ENCODE measurements around the gene CCL4L2.
"Not testable (repeated sequence)": the region's sequence is repeated elsewhere in the genome, so short reads cannot be mapped to it uniquely, and the experiment has no call there.

Gene CCL4L2

DNA sequence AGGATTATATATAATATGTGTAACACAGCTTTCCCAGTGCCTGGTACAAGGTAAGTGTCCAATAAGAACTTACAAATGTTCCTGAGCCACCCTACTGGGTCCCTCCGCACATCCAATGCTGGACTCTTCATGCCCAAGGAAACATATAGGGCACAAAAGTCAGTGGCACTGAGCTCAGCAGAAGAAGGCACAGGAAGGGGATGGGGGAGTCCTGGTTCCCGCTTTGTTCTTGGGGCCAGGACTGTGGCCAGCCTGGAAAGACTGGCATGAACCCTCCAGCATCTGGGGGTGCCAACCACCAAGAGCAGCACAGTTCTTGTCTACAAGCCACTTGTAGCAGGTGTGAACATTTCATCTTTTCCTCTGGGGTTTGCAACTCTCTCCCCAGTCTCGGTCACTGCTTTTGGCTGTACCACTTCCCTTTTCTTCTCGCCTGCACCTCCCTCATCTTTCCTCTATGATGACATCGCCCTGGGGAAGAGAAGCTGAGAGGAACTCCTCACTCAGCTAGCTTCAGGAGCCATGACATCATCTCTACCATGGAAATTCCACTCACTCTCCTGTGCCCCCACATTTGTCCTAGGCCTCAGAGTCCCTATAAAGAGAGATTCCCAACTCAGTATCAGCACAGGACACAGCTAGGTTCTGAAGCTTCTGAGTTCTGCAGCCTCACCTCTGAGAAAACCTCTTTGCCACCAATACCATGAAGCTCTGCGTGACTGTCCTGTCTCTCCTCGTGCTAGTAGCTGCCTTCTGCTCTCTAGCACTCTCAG lies at the start of gene CCL4L2:
Gene CCL4L2, plus strand, starts transcription at position 625 of the 773 bp plus-strand sequence.
- H3K27ac ChIP-seq (ENCODE audit: low read depth, low read length); H3K27me3 ChIP-seq (ENCODE audit: control insufficient read depth, low read length); H4K20me1 ChIP-seq (ENCODE audit: control insufficient read depth, insufficient read depth, low read depth, low read length); H3K9me2 ChIP-seq (replicated peaks; ENCODE audit: control insufficient read depth, low read length); H3K9me3 ChIP-seq (ENCODE audit: control insufficient read depth, insufficient read depth, low read length); H3F3A ChIP-seq (ENCODE audit: control insufficient read depth, insufficient read depth); H3K79me2 ChIP-seq (ENCODE audit: control insufficient read depth, low read length); H3K36me3 ChIP-seq (ENCODE audit: control insufficient read depth, low read length): not testable (repeated sequence)
- H3K4me3 ChIP-seq (ENCODE audit: low read length) = 0 out of 2 replicates have a peak within 1 kb of the TSS, but pooled peaks have one; percentile 6
- peaks cover 46% of the 10 kb centered on the region for H3K4me1 ChIP-seq (ENCODE audit: control insufficient read depth, low read length)
- peak within 1 kb of the TSS; percentile 45 for H3K4me2 ChIP-seq (ENCODE audit: low read length)

DNA sequence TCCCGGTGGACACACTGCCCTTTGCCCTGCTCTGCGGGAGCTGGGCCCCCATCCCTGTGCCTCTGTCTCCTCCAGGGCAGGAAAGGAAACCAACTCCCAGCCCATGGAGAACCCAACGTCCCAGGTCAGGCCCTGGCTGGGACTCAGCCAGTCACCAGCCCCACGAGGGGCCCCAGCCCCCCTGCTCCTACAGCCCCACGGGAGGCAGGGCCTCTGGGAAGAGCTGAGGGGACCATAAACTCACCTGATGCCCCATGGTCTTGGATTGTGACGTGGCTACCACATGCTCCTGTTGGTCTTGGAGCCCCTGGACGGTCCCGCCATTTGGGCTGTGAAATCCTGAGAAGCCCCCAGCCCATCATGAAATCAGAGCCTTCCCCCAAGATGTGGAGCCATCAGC lies 42.0 kb upstream of the CCL4L2 start:
- H3K27me3 ChIP-seq (ENCODE audit: control insufficient read depth, low read length); H3F3A ChIP-seq (ENCODE audit: control insufficient read depth, insufficient read depth); H3K4me3 ChIP-seq (ENCODE audit: low read length); H3K4me1 ChIP-seq (ENCODE audit: control insufficient read depth, low read length); H4K20me1 ChIP-seq (ENCODE audit: control insufficient read depth, insufficient read depth, low read depth, low read length); H3K4me2 ChIP-seq (ENCODE audit: low read length); H3K36me3 ChIP-seq (ENCODE audit: control insufficient read depth, low read length); H3K79me2 ChIP-seq (ENCODE audit: control insufficient read depth, low read length); H3K27ac ChIP-seq (ENCODE audit: low read depth, low read length); H3K9me2 ChIP-seq (replicated peaks; ENCODE audit: control insufficient read depth, low read length); H3K9me3 ChIP-seq (ENCODE audit: control insufficient read depth, insufficient read depth, low read length): not testable (repeated sequence)

DNA sequence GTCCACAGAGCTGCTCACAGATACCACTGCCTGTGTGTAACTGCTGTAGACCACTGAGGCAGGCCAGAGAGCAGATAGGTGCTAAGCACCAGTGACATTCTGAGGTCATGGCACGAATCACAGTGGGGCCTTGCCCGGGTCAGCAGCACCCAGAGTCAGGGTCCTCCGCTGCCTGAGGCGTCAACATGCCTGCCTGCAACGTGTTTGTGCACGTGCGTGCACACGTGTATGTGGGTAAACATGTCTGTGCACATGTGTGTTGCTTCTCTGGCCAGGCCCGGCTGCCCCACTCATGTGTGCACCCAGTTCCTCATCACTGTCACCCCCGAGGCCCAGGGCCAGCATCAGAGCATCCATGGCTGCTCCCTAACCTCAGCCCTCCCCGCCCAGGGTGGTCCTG lies 34.3 kb upstream of the CCL4L2 start, which contains the start of gene TBC1D3B:
Gene TBC1D3B, minus strand, starts transcription at position 101 of the 400 bp plus-strand sequence. CDS start 1,586 bp downstream, outside the sequence.
- not testable (repeated sequence) for H4K20me1 ChIP-seq (ENCODE audit: control insufficient read depth, insufficient read depth, low read depth, low read length); H3K4me1 ChIP-seq (ENCODE audit: control insufficient read depth, low read length); H3K36me3 ChIP-seq (ENCODE audit: control insufficient read depth, low read length); H3K27me3 ChIP-seq (ENCODE audit: control insufficient read depth, low read length); H3K4me3 ChIP-seq (ENCODE audit: low read length); H3K4me2 ChIP-seq (ENCODE audit: low read length); H3K79me2 ChIP-seq (ENCODE audit: control insufficient read depth, low read length); H3K27ac ChIP-seq (ENCODE audit: low read depth, low read length); H3K9me2 ChIP-seq (replicated peaks; ENCODE audit: control insufficient read depth, low read length); H3F3A ChIP-seq (ENCODE audit: control insufficient read depth, insufficient read depth); H3K9me3 ChIP-seq (ENCODE audit: control insufficient read depth, insufficient read depth, low read length)

DNA sequence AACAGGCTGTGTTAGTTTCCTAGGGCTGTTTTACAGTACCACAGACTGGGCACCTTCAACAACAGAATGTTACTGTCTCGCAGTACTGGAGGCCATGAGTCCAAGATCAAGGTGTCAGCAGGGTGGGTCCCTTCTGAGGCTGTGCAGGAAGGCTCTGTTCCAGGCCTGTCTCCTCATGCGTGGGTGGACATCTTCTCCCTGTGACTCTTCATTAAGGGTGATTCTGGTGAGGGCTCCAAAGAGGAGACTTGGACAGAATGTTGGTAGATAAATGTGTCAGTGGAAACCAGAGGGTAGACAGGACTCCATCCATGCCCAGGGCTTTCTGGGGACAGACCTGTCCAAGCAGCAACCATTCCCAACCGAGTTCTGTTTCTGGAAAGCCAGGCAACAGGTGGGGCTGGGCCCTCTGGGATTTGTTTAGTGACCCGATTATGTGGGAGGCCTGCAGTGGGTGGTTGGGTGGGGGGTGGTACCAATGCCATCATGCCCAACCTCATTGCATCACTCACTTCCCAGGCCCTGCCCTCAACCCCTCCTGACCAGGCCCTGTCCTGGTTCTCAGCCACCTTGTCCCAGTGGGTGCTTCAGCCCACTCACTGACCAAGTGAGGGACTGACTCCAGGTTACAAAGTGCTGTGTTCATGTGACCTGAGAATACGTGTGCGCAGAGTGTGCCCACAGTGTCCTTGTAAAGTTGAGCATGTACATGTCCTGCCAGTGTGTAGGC lies 29.3 kb upstream of the CCL4L2 start:
- H4K20me1 ChIP-seq (ENCODE audit: control insufficient read depth, insufficient read depth, low read depth, low read length); H3K36me3 ChIP-seq (ENCODE audit: control insufficient read depth, low read length); H3K27ac ChIP-seq (ENCODE audit: low read depth, low read length): not testable (repeated sequence)

DNA sequence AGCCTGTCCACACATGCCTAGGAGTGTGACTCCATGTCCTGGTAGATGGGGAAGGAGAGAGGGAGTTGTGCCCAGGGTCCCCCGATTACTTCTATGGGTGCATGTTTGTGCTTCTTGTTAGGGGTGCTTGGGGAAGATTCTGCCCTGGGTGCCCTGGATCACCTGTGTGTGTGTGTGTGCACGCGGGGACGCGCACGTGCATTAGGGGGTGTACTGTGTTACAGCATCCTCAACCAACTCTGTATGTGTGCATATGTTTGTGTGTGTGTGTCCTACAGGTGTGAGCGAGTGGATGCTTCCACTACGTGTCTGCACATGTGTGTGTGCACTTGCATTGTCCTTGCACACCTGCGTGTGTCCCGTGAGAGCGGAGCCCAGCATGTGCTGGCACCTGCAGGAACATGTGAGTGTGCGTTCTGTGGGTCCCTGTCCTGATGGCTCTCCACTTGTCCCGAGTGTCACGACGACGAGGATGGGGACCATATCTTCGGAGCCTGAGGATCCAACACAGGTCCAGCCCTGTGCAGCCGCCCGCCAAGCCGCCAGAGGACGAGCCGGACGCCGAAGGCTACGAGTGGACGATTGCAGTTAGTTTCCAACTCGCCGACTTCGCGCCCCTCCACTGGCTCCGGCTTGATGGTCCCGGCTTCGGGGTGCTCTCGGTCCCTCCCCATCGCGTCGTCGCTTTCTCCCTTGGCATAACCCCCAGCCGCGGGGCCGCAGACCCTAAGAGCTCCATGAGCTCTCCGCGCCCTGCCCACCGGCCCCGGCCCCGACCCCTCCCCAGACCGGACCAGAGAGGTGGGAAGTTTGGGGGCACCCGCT lies 28.5 kb upstream of the CCL4L2 start:
- H3K4me2 ChIP-seq (ENCODE audit: low read length) = no peak overlapping the region
- H3K27me3 ChIP-seq (ENCODE audit: control insufficient read depth, low read length) = peaks cover 9% of the 10 kb centered on the region
- no peaks in the 10 kb centered on the region for H3K9me3 ChIP-seq (ENCODE audit: control insufficient read depth, insufficient read depth, low read length)
- TF ChIP-seq EZH2phosphoT487 (IDR thresholded peaks at IDR 0.05; ENCODE audit: borderline replicate concordance, low read length) = no peak
- TF ChIP-seq, protein P1, sequence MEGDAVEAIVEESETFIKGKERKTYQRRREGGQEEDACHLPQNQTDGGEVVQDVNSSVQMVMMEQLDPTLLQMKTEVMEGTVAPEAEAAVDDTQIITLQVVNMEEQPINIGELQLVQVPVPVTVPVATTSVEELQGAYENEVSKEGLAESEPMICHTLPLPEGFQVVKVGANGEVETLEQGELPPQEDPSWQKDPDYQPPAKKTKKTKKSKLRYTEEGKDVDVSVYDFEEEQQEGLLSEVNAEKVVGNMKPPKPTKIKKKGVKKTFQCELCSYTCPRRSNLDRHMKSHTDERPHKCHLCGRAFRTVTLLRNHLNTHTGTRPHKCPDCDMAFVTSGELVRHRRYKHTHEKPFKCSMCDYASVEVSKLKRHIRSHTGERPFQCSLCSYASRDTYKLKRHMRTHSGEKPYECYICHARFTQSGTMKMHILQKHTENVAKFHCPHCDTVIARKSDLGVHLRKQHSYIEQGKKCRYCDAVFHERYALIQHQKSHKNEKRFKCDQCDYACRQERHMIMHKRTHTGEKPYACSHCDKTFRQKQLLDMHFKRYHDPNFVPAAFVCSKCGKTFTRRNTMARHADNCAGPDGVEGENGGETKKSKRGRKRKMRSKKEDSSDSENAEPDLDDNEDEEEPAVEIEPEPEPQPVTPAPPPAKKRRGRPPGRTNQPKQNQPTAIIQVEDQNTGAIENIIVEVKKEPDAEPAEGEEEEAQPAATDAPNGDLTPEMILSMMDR (IDR thresholded peaks at IDR 0.05; ENCODE audit: low read depth, low read length, poor library complexity, severe bottlenecking) = no peak
- H3F3A ChIP-seq (ENCODE audit: control insufficient read depth, insufficient read depth) = no peaks in the 10 kb centered on the region
- no peaks in the 10 kb centered on the region for H3K36me3 ChIP-seq (ENCODE audit: control insufficient read depth, low read length)
- no peaks in the 10 kb centered on the region for H3K79me2 ChIP-seq (ENCODE audit: control insufficient read depth, low read length)
- no peak overlapping the region for H3K4me3 ChIP-seq (ENCODE audit: low read length)
- H3K27ac ChIP-seq (ENCODE audit: low read depth, low read length) = no peak overlapping the region
- no peaks in the 10 kb centered on the region for H4K20me1 ChIP-seq (ENCODE audit: control insufficient read depth, insufficient read depth, low read depth, low read length)
- no peaks in the 10 kb centered on the region for H3K4me1 ChIP-seq (ENCODE audit: control insufficient read depth, low read length)
- no peaks in the 10 kb centered on the region for H3K9me2 ChIP-seq (replicated peaks; ENCODE audit: control insufficient read depth, low read length)

More for the DNA sequence above, 29.3 kb upstream of the CCL4L2 start:
- H3F3A ChIP-seq (ENCODE audit: control insufficient read depth, insufficient read depth); H3K4me2 ChIP-seq (ENCODE audit: low read length); H3K27me3 ChIP-seq (ENCODE audit: control insufficient read depth, low read length); H3K4me3 ChIP-seq (ENCODE audit: low read length); H3K79me2 ChIP-seq (ENCODE audit: control insufficient read depth, low read length); H3K4me1 ChIP-seq (ENCODE audit: control insufficient read depth, low read length); H3K9me2 ChIP-seq (replicated peaks; ENCODE audit: control insufficient read depth, low read length); H3K9me3 ChIP-seq (ENCODE audit: control insufficient read depth, insufficient read depth, low read length): not testable (repeated sequence)

Data from DOHH2 (cell line).